GM19372 (cell line): ENCODE results near the gene GRIK5.

Source experiments
- ATAC-seq: cut with Tn5 transposase; IDR thresholded peaks from one replicate; pipeline ENCODE4 v1.9.1; 2021; ENCODE audit warnings: mild to moderate bottlenecking, low read depth, moderate library complexity; ENCODE audit not compliant: unreplicated experiment

GRIK5 gene

GRCh38 chr19:41965106-41965505 lies 104.9 kb downstream of the GRIK5 start:
- ATAC-seq = no peak

DNA sequence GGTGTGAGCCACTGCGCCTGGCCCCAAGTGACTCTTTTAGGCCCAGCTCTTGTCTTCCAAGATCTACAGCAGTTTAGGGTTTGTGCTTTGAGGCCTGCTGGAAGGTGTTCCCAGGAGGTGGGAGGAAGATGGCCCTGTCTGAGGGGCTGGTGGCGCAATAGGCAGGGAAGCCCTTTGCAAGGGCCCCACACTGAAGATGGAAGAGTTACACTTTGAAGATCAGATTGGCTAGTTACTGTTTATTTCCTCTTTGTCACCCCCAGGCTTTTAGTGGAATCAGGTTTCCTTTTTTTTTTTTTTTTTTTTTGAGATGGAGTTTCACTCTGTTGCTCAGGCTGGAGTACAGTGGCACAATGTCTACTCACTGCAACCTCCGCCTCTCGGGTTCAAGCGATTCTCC lies 109.0 kb downstream of the GRIK5 start:
- no peak for ATAC-seq

DNA sequence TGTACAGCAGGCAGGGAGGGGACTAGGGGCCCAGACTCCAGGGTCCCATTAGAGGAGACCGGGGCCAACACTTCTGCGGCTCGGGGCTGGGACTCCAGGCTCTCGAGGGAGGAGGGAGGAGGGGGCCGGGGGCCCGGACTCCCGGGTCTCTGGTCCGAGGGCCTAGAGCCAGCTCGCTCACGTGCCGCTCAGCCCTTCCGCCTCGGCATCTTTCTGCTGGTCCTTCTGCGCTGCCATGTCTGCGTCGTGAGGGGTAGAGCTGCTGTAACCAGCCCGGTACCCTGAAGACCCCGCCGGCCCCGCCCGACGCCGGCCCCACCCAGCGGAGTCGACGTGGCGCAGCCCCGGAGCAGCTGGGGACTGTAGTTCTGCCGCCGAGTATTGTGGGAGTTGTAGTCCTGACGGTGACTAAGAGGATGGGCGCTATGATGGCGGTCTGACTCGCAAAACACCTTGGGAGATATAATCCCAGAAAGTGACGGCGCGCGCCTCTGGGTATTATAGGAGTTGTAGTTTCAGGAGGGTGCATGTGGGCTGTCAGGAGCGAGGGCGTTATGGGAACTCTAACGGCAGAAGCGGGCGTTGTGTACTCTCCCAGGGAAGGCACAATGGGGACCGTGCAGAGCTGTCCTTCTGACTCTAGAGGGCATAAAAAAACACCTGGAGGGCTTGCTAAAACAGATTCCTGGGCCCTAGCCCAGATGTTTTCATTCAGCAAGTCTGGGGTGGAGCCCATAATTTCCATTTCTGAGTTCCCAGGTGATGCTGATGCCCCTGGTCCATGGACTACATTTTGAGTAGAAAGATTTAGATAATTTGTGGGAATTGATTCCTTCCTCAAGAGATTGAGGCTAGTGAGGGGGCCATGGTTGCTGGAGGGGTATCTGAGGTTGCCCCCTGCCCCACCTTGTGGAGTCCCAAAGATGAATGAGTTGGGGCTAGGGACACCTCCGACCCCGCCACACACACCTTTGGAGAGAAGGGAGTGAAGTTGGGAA lies 110.7 kb downstream of the GRIK5 start, which contains the start of gene RABAC1:
TSS of gene RABAC1 (minus strand) at position 266 of the 998 bp plus-strand sequence. CDS start at position 237, 29 bp downstream.
- peak; percentile 74 for ATAC-seq

DNA sequence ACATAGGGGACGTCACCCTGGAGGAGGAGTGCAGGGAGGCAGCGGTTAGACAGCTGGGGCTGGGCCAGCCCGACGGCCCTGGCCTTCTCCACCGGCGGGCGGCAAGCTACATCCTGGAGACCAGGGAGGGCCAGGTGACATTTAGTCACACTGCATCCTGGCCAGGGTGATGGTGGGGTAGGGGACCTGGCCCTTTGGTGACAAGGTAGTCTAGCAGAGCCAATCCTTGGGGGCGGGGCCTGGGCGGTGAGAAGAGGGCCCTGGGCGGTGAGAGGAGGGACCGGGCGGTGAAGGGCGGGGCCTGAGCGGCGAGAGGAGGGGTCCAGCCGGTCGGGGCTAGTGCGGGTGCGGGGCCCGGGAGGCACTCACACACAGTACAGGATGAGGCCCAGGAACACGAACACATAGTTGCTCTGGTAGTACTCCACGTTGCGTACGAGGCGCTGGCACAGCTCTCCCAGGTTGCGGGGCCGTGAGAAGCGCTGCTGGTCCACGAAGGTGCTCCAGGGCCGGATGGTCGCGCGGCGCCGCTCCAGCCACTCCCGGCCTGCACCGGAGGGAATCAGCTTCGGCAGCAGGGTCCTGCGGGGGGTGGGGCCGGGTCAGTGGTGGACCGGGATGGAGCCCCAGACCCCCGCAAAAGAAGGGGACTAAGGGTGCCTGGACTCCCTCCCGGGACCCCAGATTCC lies 111.5 kb downstream of the GRIK5 start:
- ATAC-seq = peak; percentile 50

- no peak for ATAC-seq
Observed at GRCh38 chr19:41957838-41958366, 112.1 kb downstream of the GRIK5 start.

- no peak for ATAC-seq
Observed at GRCh38 chr19:41957161-41957837, 112.7 kb downstream of the GRIK5 start.

DNA sequence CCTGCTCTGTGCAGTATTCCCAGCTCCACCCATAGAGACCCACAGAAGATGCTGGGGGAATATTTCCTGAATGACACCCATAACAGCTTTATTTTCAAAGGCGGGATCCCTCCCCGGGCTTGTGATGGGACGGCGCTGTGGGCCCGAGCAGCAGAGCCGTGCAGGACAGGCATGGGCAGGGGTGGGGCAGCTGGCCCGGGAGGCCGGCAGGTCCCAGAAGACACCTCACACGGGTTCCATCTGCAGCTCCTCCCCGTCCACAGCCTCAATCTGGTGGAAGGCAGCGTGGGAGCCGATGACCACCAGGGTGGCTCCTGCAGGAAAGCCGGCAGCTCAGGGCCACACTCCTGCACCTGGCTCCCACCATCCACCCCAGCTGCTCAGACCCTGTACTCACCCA lies 113.4 kb downstream of the GRIK5 start:
- no peak for ATAC-seq

DNA sequence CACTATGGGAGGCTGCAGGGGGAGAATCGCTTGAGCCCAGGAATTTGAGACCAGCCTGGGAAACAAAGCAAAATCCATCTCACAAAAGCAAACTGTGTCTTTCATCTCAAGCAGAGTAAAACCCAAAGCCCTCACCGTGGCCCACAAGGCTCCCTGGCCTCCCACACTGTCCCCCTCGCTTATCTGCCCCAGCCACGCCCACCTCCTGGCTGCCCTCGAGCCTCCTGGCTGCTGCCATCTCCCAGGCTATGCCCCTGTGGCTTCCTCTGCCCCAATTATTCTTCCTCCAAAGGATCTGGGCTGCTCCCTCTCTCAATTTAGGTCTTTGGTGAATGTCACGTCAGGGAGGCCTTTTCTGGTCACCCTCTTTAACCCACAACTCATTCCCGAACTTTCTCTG lies 114.5 kb downstream of the GRIK5 start:
- ATAC-seq = no peak

GRCh38 chr19:41951686-41952172 lies 118.3 kb downstream of the GRIK5 start:
- no peak for ATAC-seq
